ENCODE measurements around the gene SRBD1. TPM values are rescaled to one million over a fixed set of nuclear protein-coding genes. Genes with fewer than 3 reads are reported as not detected.

The SRBD1 gene
- total RNA-seq, 1 experiment from 2014 or later = 19.8 TPM

GRCh38 chr2:45382744-45383143 lies 228.3 kb downstream of the SRBD1 start:
- Histone ChIP-seq H3F3A (ENCODE audit: low read length, unreplicated experiment) (no peaks in the 10 kb centered on the region), H3K9me3 (ENCODE audit: low read length) (no peaks in the 10 kb centered on the region), H2AFZ (ENCODE audit: low read length) (no peak overlapping the region), H3K9ac (ENCODE audit: low read length) (peak overlapping the region; percentile 80), H3K27ac (ENCODE audit: low read length) (peak overlapping the region; percentile 98), H3K4me3 (ENCODE audit: low read length) (no peak overlapping the region), H3K36me3 (ENCODE audit: low read depth, low read length) (0 out of 2 replicates have a peak, but pooled peaks cover 4% of the 10 kb centered on the region), H3K27me3 (ENCODE audit: low read length) (no peaks in the 10 kb centered on the region), H3K4me2 (ENCODE audit: low read length) (peak overlapping the region; percentile 27; the same call in 1 of the 2 replicates), H4K20me1 (ENCODE audit: low read length) (no peaks in the 10 kb centered on the region), H3K9me2 (replicated peaks; ENCODE audit: low read length) (no peaks in the 10 kb centered on the region), H3K4me1 (ENCODE audit: insufficient read depth, low read length) (peaks cover 46% of the 10 kb centered on the region), H3K79me2 (ENCODE audit: low read length) (no peaks in the 10 kb centered on the region)
- ChIA-PET CTCF (no interaction called here), POLR2A (ENCODE audit: unreplicated experiment) (no interaction called here)
- TF ChIP-seq EZH2phosphoT487 (IDR thresholded peaks at IDR 0.05; ENCODE audit: borderline replicate concordance, low read length) (no peak), EZH2 (IDR thresholded peaks at IDR 0.05; ENCODE audit: low read length, unreplicated experiment) (no peak), CTCF (conservative IDR thresholded peaks at IDR 0.05; ENCODE audit: low read depth, low read length) (no peak)
- DNase-seq = peak; percentile 88
- BruUV-seq (replicated peaks) = no TSS peak
- peak; percentile 34; the same call in 1 of the 2 replicates for ATAC-seq
- intact Hi-C loops (cut with micrococcal nuclease) = loop anchor here (5.0 kb wide), 2 partner anchors 140 to 210 kb away; no protein-coding TSS in a partner anchor

GRCh38 chr2:45380131-45380836 lies 230.8 kb downstream of the SRBD1 start:
- no peak overlapping the region for H3K4me3 ChIP-seq (ENCODE audit: low read length)
- no peaks in the 10 kb centered on the region for H4K20me1 ChIP-seq (ENCODE audit: low read length)
- no peaks in the 10 kb centered on the region for H3K27me3 ChIP-seq (ENCODE audit: low read length)
- peak overlapping the region; percentile 52; the same call in 1 of the 2 replicates for H3K4me2 ChIP-seq (ENCODE audit: low read length)
- peak overlapping the region; percentile 98 for H3K27ac ChIP-seq (ENCODE audit: low read length)
- peak overlapping the region; percentile 80 for H3K9ac ChIP-seq (ENCODE audit: low read length)
- DNase-seq (peak; percentile 98), ATAC-seq (peak; percentile 98)
- H3K36me3 ChIP-seq (ENCODE audit: low read depth, low read length) = no peaks in the 10 kb centered on the region
- CTCF ChIA-PET = interaction anchor here (0.6 to 0.7 kb wide), 2 partner anchors 117 to 139 kb away, joined by 3 read pairs; no protein-coding TSS in a partner anchor
- no peaks in the 10 kb centered on the region for H3K9me2 ChIP-seq (replicated peaks; ENCODE audit: low read length)
- POLR2A ChIA-PET (ENCODE audit: unreplicated experiment) = interaction anchor here (0.5 to 0.6 kb wide), 2 partner anchors 19 to 140 kb away, joined by 3 read pairs; no protein-coding TSS in a partner anchor
- H3K9me3 ChIP-seq (ENCODE audit: low read length) = peaks cover 6% of the 10 kb centered on the region; the same call in 1 of the 2 replicates
- TF ChIP-seq EZH2 (IDR thresholded peaks at IDR 0.05; ENCODE audit: low read length, unreplicated experiment) = no peak
- TF ChIP-seq EZH2phosphoT487 (IDR thresholded peaks at IDR 0.05; ENCODE audit: borderline replicate concordance, low read length) = no peak
- no peak for TF ChIP-seq CTCF (conservative IDR thresholded peaks at IDR 0.05; ENCODE audit: low read depth, low read length)
- peaks cover 40% of the 10 kb centered on the region for H3K4me1 ChIP-seq (ENCODE audit: insufficient read depth, low read length)
- BruUV-seq (replicated peaks) = no TSS peak
- H3F3A ChIP-seq (ENCODE audit: low read length, unreplicated experiment) = no peaks in the 10 kb centered on the region
- H3K79me2 ChIP-seq (ENCODE audit: low read length) = no peaks in the 10 kb centered on the region
- intact Hi-C loops (cut with micrococcal nuclease) = loop anchor here (1.0 to 5.0 kb wide), 5 partner anchors 61 to 355 kb away; no protein-coding TSS in a partner anchor
- no peak overlapping the region for H2AFZ ChIP-seq (ENCODE audit: low read length)

Measured in PC-3 (cell line).